ENCODE results near the gene EXOC6.

Gene EXOC6, protein sequence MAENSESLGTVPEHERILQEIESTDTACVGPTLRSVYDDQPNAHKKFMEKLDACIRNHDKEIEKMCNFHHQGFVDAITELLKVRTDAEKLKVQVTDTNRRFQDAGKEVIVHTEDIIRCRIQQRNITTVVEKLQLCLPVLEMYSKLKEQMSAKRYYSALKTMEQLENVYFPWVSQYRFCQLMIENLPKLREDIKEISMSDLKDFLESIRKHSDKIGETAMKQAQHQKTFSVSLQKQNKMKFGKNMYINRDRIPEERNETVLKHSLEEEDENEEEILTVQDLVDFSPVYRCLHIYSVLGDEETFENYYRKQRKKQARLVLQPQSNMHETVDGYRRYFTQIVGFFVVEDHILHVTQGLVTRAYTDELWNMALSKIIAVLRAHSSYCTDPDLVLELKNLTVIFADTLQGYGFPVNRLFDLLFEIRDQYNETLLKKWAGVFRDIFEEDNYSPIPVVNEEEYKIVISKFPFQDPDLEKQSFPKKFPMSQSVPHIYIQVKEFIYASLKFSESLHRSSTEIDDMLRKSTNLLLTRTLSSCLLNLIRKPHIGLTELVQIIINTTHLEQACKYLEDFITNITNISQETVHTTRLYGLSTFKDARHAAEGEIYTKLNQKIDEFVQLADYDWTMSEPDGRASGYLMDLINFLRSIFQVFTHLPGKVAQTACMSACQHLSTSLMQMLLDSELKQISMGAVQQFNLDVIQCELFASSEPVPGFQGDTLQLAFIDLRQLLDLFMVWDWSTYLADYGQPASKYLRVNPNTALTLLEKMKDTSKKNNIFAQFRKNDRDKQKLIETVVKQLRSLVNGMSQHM

GRCh38 chr10:92848441-92849233 lies at the start of gene EXOC6:
Gene EXOC6 (plus strand): TSS chr10:92848520. CDS start chr10:92848534, 14 bp downstream.
- Histone ChIP-seq H3K4me3 (peak within 1 kb of the TSS; percentile 96), H3K27ac (peak within 1 kb of the TSS; percentile 80 to 86)
- peak; percentile 84 for DNase-seq (ENCODE audit: low spot score)
- TF ChIP-seq, protein P1, sequence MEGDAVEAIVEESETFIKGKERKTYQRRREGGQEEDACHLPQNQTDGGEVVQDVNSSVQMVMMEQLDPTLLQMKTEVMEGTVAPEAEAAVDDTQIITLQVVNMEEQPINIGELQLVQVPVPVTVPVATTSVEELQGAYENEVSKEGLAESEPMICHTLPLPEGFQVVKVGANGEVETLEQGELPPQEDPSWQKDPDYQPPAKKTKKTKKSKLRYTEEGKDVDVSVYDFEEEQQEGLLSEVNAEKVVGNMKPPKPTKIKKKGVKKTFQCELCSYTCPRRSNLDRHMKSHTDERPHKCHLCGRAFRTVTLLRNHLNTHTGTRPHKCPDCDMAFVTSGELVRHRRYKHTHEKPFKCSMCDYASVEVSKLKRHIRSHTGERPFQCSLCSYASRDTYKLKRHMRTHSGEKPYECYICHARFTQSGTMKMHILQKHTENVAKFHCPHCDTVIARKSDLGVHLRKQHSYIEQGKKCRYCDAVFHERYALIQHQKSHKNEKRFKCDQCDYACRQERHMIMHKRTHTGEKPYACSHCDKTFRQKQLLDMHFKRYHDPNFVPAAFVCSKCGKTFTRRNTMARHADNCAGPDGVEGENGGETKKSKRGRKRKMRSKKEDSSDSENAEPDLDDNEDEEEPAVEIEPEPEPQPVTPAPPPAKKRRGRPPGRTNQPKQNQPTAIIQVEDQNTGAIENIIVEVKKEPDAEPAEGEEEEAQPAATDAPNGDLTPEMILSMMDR (IDR thresholded peaks at IDR 0.05) = no peak

DNA sequence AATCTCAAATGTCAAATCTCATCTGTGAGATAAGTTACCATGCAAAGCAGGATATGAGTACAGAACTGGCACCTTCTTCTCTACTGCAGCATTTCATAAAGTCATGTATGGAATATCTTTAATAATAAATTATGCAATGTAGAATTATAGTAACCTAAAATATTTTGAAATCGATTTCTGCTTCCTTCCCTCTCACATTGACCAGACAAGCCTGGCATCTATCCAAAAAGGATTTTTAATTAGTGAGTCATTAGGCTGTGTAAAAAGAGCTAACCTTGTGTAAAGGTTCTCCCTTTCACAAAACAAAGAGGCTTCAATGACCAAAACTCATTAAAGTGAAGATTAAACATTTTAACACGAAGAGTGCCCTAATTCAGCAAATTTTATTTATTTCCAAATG lies 48.8 kb upstream of the EXOC6 start:
- no peak overlapping the region for H3K27ac ChIP-seq
- H3K4me3 ChIP-seq = no peak overlapping the region
- DNase-seq (ENCODE audit: low spot score) = no peak
- TF ChIP-seq, protein P1 (IDR thresholded peaks at IDR 0.05) = no peak

- no peak overlapping the region for H3K27ac ChIP-seq
- no peak overlapping the region for H3K4me3 ChIP-seq
- DNase-seq (ENCODE audit: low spot score) = no peak
- TF ChIP-seq, protein P1 (IDR thresholded peaks at IDR 0.05) = no peak
Measured at GRCh38 chr10:92800134-92800733, 48.1 kb upstream of the EXOC6 start.

DNA sequence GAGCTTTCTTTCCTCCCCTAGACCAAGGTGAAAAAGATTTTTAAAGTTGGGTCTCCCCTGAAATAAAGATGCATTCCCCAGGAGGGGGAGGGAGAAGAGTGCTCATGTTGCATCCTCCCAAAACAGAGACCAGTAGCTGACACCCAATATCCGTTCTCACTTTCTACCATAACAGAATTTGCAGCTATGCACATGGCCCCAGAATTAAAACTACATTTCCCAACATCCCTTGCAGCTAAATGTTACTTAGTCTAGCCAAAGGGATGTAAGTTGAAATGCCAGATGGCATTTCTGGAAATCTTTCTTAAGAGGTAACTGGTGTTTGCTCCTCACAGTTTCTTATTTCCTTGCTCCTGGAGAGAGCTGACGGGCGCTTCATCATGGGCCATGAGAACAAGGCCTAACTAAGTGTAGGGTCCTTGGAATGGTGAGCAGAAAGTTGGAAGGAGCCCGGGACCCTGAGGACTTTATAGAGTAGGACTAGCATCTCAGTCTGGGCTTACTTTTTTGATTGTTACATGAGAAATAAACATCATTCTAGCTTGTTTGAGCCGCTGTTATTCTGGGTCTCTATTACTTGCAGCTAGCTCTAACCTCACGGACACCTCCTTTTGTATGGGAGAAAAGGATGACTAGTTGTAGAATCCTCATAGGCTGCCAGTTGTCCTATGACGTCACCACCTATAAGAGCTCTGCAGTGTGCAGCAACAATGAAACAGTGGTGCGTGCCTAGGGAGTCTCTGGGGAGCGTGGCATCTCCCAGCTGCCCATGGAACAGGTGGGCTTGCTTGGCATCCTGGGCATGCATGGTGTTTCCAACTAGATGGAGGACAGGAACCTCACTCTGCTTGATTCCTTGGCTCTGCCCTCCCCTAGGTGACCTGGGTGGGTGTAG lies 46.1 kb upstream of the EXOC6 start:
- H3K4me3 ChIP-seq = no peak overlapping the region
- no peak overlapping the region for H3K27ac ChIP-seq
- TF ChIP-seq, protein P1 (IDR thresholded peaks at IDR 0.05) = no peak
- DNase-seq (ENCODE audit: low spot score) = no peak

- TF ChIP-seq, protein P1 (IDR thresholded peaks at IDR 0.05) = no peak
- Histone ChIP-seq H3K4me3 (no peak overlapping the region), H3K27ac (no peak overlapping the region)
- DNase-seq (ENCODE audit: low spot score) = no peak
Measured at GRCh38 chr10:92809840-92810239, 38.5 kb upstream of the EXOC6 start.

Measured in coronary artery (tissue), 2 donors.